ENCODE measurements around the gene IGF2. TPM values are rescaled to one million over a fixed set of nuclear protein-coding genes. Genes with fewer than 3 reads are reported as not detected.
"Not testable (repeated sequence)": the region's sequence is repeated elsewhere in the genome, so short reads cannot be mapped to it uniquely, and the experiment has no call there.

The IGF2 gene
- polyA plus RNA-seq, 4 donors, result 731 to 1,117 (median 878) TPM

DNA sequence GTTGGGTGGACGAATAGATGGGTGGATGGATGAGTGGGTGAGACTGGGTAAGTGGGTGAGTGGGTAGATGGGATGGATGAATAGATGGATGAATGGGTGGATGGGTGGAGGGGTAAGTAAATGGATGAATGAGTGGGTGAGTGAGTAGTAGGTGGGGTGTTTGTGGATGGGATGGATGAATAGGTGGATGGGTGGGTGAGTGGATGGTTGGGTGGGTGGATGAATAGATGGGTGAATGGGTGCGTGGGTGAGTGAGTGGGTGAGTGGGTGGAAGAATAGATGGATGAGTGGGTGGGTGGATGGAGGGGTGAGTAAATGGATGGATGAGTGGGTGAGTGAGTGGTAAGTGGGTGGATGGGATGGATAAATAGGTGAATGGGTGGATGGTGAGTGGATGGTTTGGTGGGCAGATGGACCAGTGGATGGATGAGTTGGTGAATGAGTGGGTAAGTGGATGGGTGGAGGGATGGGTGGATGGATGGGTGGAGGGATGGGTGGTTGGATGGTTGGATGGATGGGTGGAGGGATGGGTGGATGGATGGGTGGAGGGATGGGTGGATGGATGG lies 12.6 kb downstream of the IGF2 start:
- DNase-seq (ENCODE audit: low read depth in 4 of 4, low spot score in 2 of 4), result no peak

- not testable (repeated sequence) for DNase-seq (ENCODE audit: low read depth in 4 of 4, low spot score in 2 of 4)
These were observed 14.3 kb downstream of the IGF2 start for GRCh38 chr11:2124736-2125484.

DNA sequence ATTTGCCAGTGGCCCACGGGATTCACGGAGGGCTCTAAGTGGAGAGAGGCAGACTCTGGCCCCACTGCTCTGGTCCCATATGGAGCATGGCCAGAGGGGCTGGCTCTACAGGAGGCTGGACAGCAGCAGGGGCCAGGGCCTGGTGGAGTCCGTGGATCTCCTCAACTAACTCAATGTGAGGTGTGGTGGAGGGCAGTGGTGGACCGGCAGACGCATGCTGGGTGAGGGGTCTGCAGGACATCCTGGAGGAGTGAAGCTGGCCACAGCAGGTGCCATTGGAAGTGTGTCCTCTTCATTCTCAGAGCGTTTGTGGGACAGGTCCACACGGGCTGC lies 15.6 kb downstream of the IGF2 start:
- no peak for DNase-seq (ENCODE audit: low read depth in 4 of 4, low spot score in 2 of 4)

- no peak for DNase-seq (ENCODE audit: low read depth in 4 of 4, low spot score in 2 of 4)
These were observed 16.1 kb downstream of the IGF2 start for GRCh38 chr11:2122907-2123627.

GRCh38 chr11:2122222-2122906 lies 16.8 kb downstream of the IGF2 start:
- no peak for DNase-seq (ENCODE audit: low read depth in 4 of 4, low spot score in 2 of 4)

GRCh38 chr11:2121227-2122130 lies 17.7 kb downstream of the IGF2 start:
- DNase-seq (ENCODE audit: low read depth in 4 of 4, low spot score in 2 of 4), result no peak

- no peak for DNase-seq (ENCODE audit: low read depth in 4 of 4, low spot score in 2 of 4)
These were observed 18.7 kb downstream of the IGF2 start for GRCh38 chr11:2120359-2121100.

DNA sequence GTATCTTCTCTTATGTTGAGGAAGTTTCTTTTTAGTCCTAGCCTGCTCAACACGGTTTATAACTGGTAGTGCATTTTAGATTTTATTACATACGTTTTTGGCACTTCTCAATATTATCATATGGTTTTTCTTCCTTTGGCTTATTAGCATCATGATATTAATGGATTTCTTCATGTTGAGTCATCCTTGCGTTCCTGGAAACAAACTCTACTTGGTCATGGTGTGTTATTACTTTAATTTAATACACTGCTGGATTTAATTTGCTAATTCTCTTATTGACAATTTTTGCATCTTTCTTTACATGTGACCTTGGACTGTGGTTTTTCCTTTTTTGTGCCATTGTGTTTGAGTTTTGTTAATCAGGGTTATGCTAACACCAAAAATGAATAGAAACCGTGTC lies 20.5 kb downstream of the IGF2 start:
- DNase-seq (ENCODE audit: low read depth in 4 of 4, low spot score in 2 of 4), result no peak

- DNase-seq (ENCODE audit: low read depth in 4 of 4, low spot score in 2 of 4), result no peak
These were observed 22.5 kb downstream of the IGF2 start for GRCh38 chr11:2116680-2117079.

- DNase-seq (ENCODE audit: low read depth in 4 of 4, low spot score in 2 of 4), result no peak
These were observed 23.9 kb downstream of the IGF2 start for GRCh38 chr11:2115308-2115707.

GRCh38 chr11:2114430-2115241 lies 24.6 kb downstream of the IGF2 start:
- no peak for DNase-seq (ENCODE audit: low read depth in 4 of 4, low spot score in 2 of 4)

DNA sequence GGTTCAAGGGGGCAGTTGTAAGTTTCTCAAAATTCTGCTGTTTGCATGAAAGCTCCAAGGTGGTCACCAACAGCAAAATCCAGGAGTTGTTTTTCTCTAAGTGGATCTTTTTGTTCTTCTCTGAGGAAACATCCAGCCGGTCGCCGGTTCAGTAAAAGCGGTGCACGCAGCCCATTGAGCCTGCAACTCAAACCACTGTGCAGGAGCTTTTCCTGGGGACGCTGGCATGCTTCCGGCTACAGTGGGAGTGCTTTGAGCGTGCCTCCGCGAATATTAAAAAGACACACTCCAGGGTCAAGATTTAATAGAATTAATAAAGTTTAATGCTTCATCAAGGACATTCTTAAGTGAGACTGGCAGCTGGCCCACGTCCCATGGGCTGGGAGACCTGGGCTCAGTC lies 25.4 kb downstream of the IGF2 start:
- no peak for DNase-seq (ENCODE audit: low read depth in 4 of 4, low spot score in 2 of 4)

GRCh38 chr11:2110521-2110920 lies 28.7 kb downstream of the IGF2 start:
- DNase-seq (ENCODE audit: low read depth in 4 of 4, low spot score in 2 of 4), result no peak

GRCh38 chr11:2109541-2110019 lies 29.6 kb downstream of the IGF2 start:
- no peak for DNase-seq (ENCODE audit: low read depth in 4 of 4, low spot score in 2 of 4)

DNA sequence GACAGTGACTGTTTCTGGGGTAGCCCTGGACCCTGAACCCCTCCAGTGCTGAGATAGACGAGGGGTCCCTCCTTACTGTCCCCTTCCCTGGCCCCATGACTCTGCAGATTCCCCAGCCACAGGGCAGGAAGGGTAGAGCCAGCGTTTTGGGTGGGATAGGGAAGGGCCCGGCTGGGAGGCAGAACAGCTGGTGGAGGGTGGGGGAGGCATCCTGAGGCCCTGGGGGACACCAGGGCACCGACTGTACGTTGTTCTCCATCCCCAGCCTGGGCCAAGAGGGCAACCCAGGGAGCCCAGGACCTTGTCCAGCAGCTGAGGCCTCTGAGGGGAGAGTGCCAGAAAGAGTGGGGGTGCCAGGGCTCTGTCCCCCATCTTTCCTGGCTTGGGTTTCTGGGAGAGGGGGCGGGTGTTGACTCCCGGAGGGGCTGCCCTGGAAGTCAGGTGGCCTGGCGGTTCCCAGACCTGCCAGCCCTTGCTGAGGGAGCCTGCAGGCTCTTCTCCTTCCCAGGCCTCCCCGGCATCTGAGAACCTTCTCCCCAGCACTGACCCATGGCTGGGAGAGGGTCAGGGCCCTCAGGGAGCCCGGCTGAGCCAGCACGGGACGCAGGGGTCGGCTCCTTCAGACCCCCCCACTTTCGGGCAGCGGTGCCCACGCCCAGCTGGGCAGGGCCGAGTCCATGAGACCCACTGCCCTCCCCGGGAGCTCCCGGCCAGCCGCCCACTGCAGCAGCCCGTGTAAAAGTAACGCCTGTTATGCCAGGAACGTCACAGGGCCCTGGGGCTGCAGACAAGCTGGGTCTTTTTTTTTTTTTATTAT lies 30.3 kb downstream of the IGF2 start:
- DNase-seq (ENCODE audit: low read depth in 4 of 4, low spot score in 2 of 4), result no peak

- no peak for DNase-seq (ENCODE audit: low read depth in 4 of 4, low spot score in 2 of 4)
These were observed 31.1 kb downstream of the IGF2 start for GRCh38 chr11:2107941-2108630.

DNA sequence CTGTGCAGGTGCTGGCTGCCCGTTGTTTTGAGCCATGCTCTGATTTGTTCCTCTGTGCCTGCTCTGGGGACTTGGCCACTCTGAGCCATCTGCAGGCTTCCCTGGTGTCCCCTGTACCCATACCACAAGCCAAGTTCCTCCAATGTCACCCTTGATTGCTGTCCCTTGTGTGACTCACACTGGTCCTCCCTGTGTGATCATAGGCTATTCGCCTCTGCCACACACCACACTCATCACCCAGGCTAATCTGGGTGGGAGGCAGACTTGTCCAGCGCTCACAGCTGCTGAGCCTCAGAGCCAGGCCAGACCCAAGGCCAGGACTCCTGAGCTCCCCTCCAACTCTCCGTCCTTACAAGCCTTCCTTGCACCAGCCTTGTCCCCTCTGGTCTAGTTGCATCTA lies 31.7 kb downstream of the IGF2 start:
- DNase-seq (ENCODE audit: low read depth in 4 of 4, low spot score in 2 of 4), result no peak

All from left renal cortex interstitium (tissue), 4 donors.